HG02610 (cell line): ENCODE data around the gene TSLP.
A peak's percentile ranks its signal among the peaks of the same experiment; 100 is the strongest.

ENCODE experiments used
- ATAC-seq: cut with Tn5 transposase; IDR thresholded peaks from one replicate; pipeline ENCODE4 v1.9.1; 2021; ENCODE audit warnings: mild to moderate bottlenecking, moderate library complexity; ENCODE audit not compliant: unreplicated experiment

Gene TSLP

DNA sequence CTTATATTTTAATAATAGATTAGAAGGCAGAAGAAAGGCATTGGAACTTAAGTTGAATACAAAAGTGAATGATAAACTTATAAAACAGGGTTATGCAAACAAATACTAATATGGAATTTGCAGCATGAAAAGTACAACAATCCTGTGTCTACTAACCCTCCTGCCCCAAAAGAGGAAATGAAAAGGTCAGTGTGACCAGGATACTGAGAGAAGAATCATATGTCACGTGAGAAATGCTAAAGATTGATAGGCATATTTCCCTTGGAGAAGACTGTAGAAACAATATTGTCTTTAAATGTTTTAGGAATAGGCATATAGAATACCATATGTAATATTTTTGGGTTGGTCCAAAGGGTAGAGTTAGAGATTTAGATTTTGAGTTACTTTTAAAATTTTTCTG is 24.5 kb downstream of the TSLP start:
- ATAC-seq, result no peak

DNA sequence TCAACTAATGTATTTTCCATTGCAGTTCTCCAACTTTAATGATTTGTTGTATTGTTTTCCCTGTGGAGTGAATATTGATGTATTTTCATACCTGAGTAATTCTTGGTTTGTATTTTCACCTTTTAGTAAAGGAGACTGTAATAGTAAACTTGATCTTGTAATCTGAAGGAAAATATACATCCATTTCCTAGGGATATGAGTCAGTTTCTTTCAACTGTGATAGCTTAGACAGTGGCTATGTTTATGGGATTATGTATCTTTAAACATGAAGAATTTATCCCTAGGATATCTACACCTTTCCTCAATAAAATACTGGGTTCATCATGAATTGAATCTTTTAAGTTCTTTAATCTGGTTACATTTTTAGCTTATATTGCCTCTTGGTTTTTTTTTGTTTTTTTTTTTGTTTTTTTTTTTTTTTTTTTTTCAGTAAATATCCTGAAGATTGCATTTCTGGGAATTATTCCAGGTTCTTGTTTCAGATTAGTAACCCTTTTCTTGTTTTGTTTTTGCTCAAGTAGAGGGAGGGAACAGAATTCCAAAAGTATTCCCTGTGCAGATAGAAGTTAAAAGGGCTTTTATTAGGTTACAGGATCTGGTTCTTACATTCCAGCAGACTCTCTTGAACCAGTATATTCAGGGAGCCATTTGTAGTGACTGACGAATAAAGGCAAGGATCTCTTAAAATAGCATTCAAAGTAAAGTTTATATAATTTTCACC is 27.7 kb downstream of the TSLP start:
- ATAC-seq, result no peak

DNA sequence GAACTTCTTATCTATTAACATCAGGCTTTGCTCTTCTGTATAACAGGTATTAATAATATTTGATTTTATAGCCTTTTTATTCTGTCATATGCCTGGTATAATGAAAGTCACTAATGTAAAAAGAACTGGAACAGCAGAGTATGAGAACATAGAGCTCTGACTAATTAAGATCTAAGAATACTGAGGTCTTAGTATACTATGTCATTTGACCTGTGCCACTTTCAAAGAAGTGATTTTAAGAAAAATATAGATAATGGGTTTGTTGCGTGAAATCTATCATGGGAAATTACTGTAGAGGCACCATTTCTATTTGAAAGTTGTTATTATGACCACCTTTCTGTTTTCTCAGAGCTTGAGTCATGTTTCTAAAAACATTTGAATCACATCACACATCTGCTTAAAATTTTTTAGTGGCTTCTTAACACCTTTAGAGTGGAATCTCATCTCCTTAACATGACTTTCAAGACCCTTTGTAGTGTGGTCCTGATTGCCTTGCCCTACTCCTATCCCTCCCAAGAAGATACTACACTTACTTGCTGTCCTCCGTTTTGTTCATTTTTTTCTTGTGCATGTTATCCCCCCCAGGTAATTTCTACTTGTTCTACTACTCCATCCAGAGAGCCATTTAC is 34.9 kb downstream of the TSLP start:
- ATAC-seq, result no peak

DNA sequence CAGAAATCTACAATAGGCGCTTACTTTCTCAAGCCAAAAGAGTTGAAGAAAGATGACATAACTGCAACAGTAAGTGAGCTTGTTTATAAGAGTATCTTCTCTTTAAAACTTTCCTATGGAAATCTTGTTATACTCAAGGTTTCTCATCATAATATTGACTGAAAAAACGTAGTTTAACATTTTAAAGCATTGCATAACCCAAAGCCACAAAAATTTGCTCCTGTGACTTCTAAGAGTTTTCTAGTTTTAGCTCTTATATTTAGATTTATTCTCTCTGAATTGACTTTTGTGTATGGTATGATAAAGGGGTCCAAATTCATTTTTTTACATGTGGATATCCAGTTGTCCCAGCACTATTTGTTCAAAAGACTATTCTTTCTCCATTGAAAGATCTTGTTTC is 35.9 kb downstream of the TSLP start:
- no peak for ATAC-seq

DNA sequence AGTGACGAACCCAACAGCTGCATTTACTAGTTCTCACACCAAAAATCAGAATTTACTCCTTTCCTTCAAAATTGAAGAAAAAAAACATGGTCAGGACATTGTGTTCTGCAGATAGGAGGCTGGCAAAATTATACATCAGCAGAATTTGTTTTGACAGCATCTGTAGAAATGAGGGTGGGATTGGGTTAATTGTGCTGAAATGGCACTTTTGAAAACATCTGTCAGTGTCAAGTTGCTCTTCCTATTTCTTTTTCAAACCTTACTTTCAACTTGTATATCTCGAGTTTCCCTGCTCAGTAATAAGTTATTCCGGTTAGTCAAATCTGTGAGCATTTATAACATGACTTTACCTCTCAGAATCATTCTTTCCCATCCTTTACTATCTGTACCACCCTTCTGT is 40.4 kb downstream of the TSLP start:
- ATAC-seq, result no peak

DNA sequence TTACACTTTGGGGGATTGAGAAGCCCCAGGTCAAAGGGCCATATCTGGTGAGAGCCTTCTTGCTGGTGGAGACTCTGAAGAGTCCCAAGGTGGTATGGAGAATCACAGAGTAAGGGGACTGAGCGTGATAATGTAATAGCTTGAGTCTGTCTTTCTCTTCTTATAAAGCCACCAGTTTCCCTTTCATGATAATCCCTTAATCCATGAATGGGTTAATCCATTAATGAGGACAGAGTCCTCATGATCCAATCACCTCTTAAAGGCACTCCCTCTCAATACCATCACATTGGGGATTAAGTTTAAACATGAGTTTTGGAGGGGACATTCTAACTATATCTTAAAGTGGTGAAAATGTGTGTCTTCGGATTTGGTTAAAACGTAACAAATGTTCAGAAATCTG is 42.2 kb downstream of the TSLP start:
- ATAC-seq, result no peak

DNA sequence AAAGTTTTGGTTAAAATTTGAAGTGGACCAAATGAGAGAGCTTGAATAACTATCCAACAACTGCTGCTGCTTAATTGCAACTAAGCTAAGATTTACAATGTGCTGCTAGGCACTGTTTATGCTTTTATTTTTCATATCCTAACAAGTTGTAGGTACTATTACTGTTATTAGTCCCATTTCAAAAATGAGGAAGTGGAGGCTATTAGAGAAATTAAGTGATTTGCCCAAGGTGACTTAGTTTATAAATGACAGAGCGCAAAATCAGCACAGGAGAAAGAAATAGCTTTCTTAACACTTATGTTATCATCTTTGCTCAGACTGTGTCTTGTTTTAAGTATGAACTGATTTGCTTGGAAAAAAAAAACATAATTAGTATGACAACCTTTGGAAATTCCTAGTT is 43.7 kb downstream of the TSLP start:
- no peak for ATAC-seq

DNA sequence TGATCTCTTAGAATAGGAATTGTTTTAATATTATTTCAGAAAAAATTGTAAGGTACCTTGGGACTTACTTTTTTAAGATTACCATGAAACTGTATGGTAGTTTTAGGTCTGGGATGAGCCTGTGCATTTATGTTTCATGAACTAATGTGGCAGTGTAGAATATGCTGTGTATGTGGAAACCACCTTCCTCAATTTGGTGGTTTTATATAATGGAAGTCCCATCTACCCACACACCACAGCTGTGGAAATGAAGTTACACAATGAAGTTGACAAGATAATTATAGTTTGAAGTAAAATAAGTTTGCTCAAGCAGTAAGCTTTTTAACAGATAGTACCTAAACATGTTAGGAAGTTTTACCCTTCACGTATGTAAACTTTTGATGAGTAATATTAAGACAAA is 45.0 kb downstream of the TSLP start:
- ATAC-seq, result no peak

DNA sequence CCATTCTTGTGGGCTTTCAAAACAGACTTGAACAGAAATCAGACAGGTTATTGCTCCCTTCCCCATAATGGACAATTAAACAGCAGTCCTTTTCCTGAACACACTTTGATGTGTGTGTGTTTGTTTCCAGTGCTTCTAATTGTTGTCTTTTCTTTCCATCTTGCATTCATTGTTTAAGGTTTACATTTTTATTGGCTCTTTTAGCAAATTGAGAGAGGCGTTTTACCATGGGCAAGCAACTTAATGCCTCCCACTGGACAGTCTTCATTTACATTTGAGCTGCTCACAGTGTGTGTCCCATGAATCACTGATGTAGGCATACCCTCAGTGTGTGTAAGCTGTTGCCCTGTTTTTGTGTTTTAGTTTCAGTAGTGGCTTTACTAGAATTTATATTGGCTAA is 45.6 kb downstream of the TSLP start:
- no peak for ATAC-seq

DNA sequence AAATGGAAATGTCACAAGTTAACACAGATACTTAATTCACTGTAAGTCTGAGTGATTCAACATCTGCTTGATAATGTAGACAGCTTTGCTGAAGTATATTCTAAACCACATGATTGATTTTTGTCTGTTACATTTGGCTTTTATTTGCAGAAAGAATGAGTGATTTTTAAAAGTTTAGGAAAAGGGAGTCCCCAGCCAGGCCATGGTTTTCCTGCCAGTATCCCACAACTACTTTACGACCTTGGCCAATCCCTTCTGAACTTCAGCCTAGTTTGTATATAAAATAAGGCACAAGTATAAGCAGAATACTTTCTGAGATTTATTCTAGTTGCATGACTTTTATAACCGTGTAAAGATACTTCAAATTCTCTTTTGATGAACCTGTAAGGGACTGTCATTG is 47.7 kb downstream of the TSLP start:
- no peak for ATAC-seq

DNA sequence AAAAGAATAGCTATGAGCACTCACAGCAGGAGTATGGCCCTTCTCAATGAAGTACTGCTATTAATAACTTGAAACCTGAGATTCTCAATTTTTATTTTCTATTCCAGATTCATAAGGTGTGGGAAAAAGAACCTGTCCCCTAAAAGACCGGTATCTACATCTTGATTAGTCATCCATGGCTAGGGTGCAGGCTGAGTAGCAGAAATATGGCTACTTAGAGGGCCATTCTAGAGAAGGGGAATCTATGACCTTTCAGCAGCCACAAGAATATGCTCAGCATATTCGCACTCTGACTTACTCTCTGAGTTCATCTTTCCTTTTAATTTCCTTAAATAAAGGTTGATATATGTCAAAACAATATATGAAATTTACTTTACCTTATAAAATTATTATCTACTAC is 48.3 kb downstream of the TSLP start:
- peak; percentile 53 for ATAC-seq

DNA sequence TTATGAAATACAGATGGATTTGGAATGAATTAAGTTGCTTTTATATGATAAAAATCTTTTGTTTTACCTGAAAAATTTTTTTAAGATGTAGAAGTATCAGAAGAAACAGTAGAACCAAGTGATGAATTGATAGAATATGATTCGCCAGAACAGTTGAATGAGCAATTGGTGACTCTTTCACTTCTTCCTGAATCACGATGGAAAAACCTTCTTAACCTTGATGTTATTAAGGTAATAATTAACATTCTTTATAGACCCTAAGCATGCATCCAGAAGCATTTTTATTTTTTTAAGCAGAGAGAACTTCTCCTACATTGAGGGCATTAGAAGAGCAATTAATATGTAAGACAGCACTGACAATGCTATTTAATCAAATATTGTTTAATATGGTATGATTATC is 49.4 kb downstream of the TSLP start:
- ATAC-seq, result no peak

DNA sequence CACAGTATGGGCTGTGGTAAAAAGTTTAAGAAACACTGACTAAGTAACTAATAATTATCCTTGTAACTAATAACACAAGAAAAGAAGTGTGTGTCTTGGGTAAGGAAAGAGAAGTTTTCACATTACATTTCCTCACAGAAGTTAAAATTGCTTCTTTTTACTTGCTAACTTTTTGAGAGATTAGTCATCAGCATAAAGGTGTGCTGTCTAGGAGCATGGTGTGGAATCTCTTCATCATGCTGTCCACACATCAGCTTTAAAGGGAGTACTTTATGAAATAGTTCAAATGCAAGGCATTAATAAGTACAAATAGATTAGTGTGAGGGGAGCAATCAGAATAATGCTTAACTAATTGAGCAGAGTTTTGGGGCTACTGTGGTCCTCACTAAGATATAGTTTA is 50.4 kb downstream of the TSLP start:
- no peak for ATAC-seq

DNA sequence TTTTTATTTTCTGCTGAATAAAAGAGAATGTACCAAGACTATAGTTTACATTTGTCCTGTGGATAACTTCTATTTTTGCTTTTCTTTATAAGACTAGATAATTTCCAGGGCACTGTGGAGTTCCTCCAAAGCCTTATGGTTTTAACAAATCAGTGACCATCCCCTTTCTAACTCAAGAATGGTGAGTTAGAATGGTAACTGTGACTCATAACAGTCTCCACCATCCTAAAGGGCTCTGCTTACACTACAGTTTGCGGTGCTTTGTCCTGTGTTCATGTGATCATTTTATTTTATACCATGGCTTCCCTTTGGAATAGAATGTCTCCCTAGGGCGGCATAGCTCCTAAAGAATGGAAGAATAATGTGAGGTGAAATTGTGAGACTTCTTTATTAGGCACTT is 50.9 kb downstream of the TSLP start:
- ATAC-seq, result peak; percentile 78

DNA sequence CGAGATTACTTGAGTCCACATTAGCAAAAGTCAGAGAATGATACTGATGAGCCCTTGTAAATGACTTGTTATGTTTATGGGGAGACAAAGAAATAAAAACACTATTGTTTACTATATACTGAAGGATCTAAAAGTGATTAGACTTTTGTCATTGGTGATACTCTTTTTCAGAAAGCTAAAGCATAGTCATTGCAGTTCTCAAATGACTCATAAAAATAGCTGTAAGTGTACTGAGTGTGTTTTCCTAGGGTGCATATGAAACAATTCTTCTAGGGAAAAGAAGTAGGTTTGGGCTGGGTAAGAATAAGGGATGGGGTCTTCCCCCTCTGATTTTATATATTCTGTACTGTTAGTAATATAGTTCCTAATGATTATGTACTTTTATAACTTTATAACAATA is 53.3 kb downstream of the TSLP start:
- no peak for ATAC-seq

DNA sequence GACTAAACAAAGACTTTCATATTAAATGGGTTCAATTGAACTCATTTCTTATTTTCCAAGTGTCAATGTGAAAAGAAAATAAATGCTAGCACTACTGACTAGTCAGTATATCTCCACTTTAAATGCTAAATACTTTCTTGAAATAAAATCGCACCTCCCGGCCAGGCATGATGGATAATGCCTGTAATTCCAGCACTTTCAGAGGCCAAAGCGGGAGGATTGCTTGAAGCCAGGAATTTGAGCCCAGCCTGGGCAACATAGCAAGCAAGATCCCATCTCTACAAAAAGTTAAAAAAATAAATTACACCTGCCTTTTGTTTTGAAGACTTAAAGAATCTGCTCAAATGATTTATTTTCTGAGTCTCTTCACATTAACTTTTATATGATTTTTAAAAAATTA is 55.4 kb downstream of the TSLP start:
- no peak for ATAC-seq
